Measurements from ENCODE around the gene EFEMP1.

The EFEMP1 gene

DNA sequence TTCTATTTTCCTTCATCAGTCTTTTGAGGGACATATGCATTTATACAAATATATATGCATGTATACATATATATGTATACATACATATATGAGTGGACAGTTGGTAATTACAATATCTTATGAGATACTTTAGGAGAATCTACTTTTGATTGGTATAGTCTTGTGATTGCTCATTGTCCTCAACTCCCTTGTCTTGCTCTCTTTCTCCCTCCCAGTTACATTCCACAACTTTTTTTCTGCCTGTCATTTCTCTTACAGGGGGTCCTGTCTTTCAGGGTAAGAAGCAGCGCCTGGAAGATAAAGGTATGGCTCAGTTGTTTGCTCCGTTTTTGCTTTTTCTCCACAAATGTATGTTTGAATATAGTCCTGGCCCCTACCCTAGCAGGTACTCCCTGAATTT, 19.9 kb downstream of the EFEMP1 start:
- ATAC-seq (ENCODE audit: low read depth) (no peak), DNase-seq (ENCODE audit: low spot score) (no peak)
- H3K9me3 ChIP-seq (ENCODE audit: severe bottlenecking), result no peaks in the 10 kb centered on the region
- no peaks in the 10 kb centered on the region for H3K27me3 ChIP-seq (ENCODE audit: insufficient read depth, poor library complexity, severe bottlenecking)
- peaks cover 20% of the 10 kb centered on the region for H3K4me1 ChIP-seq (ENCODE audit: insufficient read depth, poor library complexity, severe bottlenecking)
- peaks cover 77% of the 10 kb centered on the region for H3K36me3 ChIP-seq (ENCODE audit: low read depth)
- H3K4me3 ChIP-seq (ENCODE audit: severe bottlenecking), result no peak overlapping the region
- TF ChIP-seq, protein P1, sequence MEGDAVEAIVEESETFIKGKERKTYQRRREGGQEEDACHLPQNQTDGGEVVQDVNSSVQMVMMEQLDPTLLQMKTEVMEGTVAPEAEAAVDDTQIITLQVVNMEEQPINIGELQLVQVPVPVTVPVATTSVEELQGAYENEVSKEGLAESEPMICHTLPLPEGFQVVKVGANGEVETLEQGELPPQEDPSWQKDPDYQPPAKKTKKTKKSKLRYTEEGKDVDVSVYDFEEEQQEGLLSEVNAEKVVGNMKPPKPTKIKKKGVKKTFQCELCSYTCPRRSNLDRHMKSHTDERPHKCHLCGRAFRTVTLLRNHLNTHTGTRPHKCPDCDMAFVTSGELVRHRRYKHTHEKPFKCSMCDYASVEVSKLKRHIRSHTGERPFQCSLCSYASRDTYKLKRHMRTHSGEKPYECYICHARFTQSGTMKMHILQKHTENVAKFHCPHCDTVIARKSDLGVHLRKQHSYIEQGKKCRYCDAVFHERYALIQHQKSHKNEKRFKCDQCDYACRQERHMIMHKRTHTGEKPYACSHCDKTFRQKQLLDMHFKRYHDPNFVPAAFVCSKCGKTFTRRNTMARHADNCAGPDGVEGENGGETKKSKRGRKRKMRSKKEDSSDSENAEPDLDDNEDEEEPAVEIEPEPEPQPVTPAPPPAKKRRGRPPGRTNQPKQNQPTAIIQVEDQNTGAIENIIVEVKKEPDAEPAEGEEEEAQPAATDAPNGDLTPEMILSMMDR (IDR thresholded peaks at IDR 0.05; ENCODE audit: poor library complexity, severe bottlenecking), result no peak
- peak overlapping the region; percentile 58 for H3K27ac ChIP-seq (ENCODE audit: poor library complexity, severe bottlenecking)

DNA sequence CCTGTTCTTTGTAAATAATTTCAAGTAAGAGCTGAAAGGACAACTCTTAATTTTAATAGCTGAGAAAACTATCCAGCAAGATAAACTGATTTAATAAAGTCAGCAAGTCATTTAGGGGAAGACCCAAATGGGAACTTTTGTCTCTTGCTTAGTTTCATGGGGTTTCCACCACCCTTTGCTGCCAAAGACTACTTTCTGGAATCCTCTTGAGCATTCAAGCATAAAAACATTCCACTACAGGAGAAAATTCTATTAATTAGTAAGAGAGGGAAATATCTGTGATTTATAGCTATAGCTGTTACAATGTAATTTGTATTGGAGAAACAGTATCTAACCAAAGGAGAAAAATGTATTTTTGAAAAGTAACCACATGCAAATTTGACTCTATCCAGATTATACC, 20.6 kb downstream of the EFEMP1 start:
- H3K9me3 ChIP-seq (ENCODE audit: severe bottlenecking), result no peaks in the 10 kb centered on the region
- peaks cover 77% of the 10 kb centered on the region for H3K36me3 ChIP-seq (ENCODE audit: low read depth)
- peaks cover 20% of the 10 kb centered on the region for H3K4me1 ChIP-seq (ENCODE audit: insufficient read depth, poor library complexity, severe bottlenecking)
- H3K4me3 ChIP-seq (ENCODE audit: severe bottlenecking), result no peak overlapping the region
- ATAC-seq (ENCODE audit: low read depth) (no peak), DNase-seq (ENCODE audit: low spot score) (no peak)
- no peaks in the 10 kb centered on the region for H3K27me3 ChIP-seq (ENCODE audit: insufficient read depth, poor library complexity, severe bottlenecking)
- H3K27ac ChIP-seq (ENCODE audit: poor library complexity, severe bottlenecking), result peak overlapping the region; percentile 58
- TF ChIP-seq, protein P1 (IDR thresholded peaks at IDR 0.05; ENCODE audit: poor library complexity, severe bottlenecking), result no peak

DNA sequence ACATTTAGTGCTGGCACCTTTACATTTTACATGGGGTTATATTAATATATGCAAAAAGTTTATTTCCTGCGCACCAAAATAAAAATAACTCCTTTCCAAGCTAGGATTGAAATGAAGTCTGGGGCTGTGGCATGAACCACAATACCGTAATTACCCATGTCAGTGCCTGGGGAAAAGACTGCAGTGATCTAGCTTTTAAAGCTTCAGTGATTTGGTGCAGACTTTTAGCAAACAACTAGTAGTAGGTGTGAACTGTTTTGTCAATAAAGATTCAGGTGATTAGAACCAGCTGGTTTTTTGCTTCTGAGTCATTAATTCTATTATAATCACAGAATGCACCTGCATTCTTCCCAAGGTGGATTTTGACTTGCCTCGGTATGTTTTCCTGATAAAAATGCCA, 21.2 kb downstream of the EFEMP1 start:
- TF ChIP-seq, protein P1 (IDR thresholded peaks at IDR 0.05; ENCODE audit: poor library complexity, severe bottlenecking), result no peak
- Histone ChIP-seq H3K27ac (ENCODE audit: poor library complexity, severe bottlenecking) (peak overlapping the region; percentile 58), H3K4me3 (ENCODE audit: severe bottlenecking) (no peak overlapping the region), H3K36me3 (ENCODE audit: low read depth) (peaks cover 77% of the 10 kb centered on the region), H3K9me3 (ENCODE audit: severe bottlenecking) (no peaks in the 10 kb centered on the region), H3K4me1 (ENCODE audit: insufficient read depth, poor library complexity, severe bottlenecking) (peaks cover 20% of the 10 kb centered on the region), H3K27me3 (ENCODE audit: insufficient read depth, poor library complexity, severe bottlenecking) (no peaks in the 10 kb centered on the region)
- DNase-seq (ENCODE audit: low spot score) (no peak), ATAC-seq (ENCODE audit: low read depth) (no peak)

DNA sequence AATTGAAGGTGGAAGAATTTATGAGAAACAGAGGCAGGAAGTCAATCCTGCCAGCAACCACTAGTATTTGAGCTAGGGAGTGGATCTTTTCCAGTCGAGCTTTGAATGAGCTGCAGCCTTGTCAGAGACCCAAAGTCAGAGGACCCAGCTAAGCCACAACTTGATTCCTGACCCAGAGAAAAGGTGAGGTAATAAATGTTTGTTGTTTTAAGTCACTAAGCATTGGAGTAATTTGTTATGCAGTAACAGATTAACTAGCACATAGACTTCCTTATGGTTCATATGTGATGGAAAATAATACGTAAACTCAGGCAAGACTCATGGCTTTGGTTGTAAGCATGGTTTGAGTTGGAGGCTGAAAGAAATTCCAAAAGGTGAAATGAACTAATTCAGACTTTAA, 21.6 kb downstream of the EFEMP1 start:
- H3K9me3 ChIP-seq (ENCODE audit: severe bottlenecking), result no peaks in the 10 kb centered on the region
- H3K27ac ChIP-seq (ENCODE audit: poor library complexity, severe bottlenecking), result peak overlapping the region; percentile 58
- no peaks in the 10 kb centered on the region for H3K27me3 ChIP-seq (ENCODE audit: insufficient read depth, poor library complexity, severe bottlenecking)
- peaks cover 20% of the 10 kb centered on the region for H3K4me1 ChIP-seq (ENCODE audit: insufficient read depth, poor library complexity, severe bottlenecking)
- ATAC-seq (ENCODE audit: low read depth), result no peak
- DNase-seq (ENCODE audit: low spot score), result no peak
- TF ChIP-seq, protein P1 (IDR thresholded peaks at IDR 0.05; ENCODE audit: poor library complexity, severe bottlenecking), result no peak
- H3K4me3 ChIP-seq (ENCODE audit: severe bottlenecking), result no peak overlapping the region
- peaks cover 77% of the 10 kb centered on the region for H3K36me3 ChIP-seq (ENCODE audit: low read depth)

DNA sequence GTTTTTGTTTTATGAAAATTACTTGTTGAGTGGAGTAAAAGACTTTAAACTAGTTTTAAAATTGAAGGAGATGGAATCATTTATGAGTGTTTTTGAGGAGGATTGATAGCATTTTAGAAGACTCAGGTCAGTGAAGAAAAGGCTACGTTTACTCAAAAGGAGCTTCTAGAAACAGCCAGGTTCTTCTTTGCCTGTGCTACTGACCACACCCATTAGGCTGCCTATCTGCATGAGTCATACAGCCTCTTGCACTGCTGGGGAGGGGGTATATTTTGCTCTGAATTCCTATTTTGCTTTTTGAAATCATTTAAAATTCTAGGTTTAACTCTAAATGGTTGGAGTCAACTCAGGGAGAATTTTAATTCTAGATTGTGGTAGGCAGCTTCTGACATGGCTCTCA, 22.3 kb downstream of the EFEMP1 start:
- H3K27me3 ChIP-seq (ENCODE audit: insufficient read depth, poor library complexity, severe bottlenecking), result no peaks in the 10 kb centered on the region
- H3K9me3 ChIP-seq (ENCODE audit: severe bottlenecking), result no peaks in the 10 kb centered on the region
- ATAC-seq (ENCODE audit: low read depth) (peak; percentile 99), DNase-seq (ENCODE audit: low spot score) (no peak)
- peak overlapping the region; percentile 58 for H3K27ac ChIP-seq (ENCODE audit: poor library complexity, severe bottlenecking)
- no peak overlapping the region for H3K4me3 ChIP-seq (ENCODE audit: severe bottlenecking)
- peaks cover 77% of the 10 kb centered on the region for H3K36me3 ChIP-seq (ENCODE audit: low read depth)
- TF ChIP-seq, protein P1 (IDR thresholded peaks at IDR 0.05; ENCODE audit: poor library complexity, severe bottlenecking), result no peak
- peaks cover 20% of the 10 kb centered on the region for H3K4me1 ChIP-seq (ENCODE audit: insufficient read depth, poor library complexity, severe bottlenecking)
